Measurements from ENCODE around the gene VANGL1.

DNA sequence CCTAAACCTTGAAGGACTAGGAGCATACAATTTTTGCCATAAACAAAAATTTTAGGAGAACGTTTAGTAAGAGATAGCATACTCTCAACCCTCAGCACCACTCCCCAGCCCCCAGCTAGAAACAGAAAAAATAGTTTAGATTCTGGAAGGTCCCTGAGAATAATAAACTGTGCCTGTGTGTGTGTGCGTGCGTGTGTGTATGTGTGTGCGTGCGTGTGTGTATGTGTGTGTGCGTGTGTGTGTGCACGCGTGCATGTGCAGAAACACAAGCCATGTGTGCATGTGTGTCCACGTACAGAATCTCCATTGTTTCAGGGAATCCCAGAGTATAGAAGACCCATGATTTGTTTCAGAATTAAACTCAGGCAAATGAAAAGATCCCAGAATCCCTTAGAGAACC lies 64.2 kb downstream of the VANGL1 start:
- TF ChIP-seq ZBTB8A (CRISPR knock-in tag; IDR thresholded peaks at IDR 0.05; ENCODE audit: borderline replicate concordance, low read depth) (no peak), RFX3 (CRISPR knock-in tag; IDR thresholded peaks at IDR 0.05) (no peak), EZH2 (conservative IDR thresholded peaks at IDR 0.05; ENCODE audit: low read depth, low read length) (no peak), POLR2AphosphoS5 (IDR thresholded peaks at IDR 0.05; ENCODE audit: low read depth, low read length) (no peak), ZNF121 (CRISPR knock-in tag; IDR thresholded peaks at IDR 0.05) (no peak), CBX5 (CRISPR knock-in tag; IDR thresholded peaks at IDR 0.05; ENCODE audit: borderline replicate concordance) (no peak)
- TF ChIP-seq, protein P1, sequence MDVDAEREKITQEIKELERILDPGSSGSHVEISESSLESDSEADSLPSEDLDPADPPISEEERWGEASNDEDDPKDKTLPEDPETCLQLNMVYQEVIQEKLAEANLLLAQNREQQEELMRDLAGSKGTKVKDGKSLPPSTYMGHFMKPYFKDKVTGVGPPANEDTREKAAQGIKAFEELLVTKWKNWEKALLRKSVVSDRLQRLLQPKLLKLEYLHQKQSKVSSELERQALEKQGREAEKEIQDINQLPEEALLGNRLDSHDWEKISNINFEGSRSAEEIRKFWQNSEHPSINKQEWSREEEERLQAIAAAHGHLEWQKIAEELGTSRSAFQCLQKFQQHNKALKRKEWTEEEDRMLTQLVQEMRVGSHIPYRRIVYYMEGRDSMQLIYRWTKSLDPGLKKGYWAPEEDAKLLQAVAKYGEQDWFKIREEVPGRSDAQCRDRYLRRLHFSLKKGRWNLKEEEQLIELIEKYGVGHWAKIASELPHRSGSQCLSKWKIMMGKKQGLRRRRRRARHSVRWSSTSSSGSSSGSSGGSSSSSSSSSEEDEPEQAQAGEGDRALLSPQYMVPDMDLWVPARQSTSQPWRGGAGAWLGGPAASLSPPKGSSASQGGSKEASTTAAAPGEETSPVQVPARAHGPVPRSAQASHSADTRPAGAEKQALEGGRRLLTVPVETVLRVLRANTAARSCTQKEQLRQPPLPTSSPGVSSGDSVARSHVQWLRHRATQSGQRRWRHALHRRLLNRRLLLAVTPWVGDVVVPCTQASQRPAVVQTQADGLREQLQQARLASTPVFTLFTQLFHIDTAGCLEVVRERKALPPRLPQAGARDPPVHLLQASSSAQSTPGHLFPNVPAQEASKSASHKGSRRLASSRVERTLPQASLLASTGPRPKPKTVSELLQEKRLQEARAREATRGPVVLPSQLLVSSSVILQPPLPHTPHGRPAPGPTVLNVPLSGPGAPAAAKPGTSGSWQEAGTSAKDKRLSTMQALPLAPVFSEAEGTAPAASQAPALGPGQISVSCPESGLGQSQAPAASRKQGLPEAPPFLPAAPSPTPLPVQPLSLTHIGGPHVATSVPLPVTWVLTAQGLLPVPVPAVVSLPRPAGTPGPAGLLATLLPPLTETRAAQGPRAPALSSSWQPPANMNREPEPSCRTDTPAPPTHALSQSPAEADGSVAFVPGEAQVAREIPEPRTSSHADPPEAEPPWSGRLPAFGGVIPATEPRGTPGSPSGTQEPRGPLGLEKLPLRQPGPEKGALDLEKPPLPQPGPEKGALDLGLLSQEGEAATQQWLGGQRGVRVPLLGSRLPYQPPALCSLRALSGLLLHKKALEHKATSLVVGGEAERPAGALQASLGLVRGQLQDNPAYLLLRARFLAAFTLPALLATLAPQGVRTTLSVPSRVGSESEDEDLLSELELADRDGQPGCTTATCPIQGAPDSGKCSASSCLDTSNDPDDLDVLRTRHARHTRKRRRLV (CRISPR knock-in tag; IDR thresholded peaks at IDR 0.05): no peak
- TF ChIP-seq, protein P2, sequence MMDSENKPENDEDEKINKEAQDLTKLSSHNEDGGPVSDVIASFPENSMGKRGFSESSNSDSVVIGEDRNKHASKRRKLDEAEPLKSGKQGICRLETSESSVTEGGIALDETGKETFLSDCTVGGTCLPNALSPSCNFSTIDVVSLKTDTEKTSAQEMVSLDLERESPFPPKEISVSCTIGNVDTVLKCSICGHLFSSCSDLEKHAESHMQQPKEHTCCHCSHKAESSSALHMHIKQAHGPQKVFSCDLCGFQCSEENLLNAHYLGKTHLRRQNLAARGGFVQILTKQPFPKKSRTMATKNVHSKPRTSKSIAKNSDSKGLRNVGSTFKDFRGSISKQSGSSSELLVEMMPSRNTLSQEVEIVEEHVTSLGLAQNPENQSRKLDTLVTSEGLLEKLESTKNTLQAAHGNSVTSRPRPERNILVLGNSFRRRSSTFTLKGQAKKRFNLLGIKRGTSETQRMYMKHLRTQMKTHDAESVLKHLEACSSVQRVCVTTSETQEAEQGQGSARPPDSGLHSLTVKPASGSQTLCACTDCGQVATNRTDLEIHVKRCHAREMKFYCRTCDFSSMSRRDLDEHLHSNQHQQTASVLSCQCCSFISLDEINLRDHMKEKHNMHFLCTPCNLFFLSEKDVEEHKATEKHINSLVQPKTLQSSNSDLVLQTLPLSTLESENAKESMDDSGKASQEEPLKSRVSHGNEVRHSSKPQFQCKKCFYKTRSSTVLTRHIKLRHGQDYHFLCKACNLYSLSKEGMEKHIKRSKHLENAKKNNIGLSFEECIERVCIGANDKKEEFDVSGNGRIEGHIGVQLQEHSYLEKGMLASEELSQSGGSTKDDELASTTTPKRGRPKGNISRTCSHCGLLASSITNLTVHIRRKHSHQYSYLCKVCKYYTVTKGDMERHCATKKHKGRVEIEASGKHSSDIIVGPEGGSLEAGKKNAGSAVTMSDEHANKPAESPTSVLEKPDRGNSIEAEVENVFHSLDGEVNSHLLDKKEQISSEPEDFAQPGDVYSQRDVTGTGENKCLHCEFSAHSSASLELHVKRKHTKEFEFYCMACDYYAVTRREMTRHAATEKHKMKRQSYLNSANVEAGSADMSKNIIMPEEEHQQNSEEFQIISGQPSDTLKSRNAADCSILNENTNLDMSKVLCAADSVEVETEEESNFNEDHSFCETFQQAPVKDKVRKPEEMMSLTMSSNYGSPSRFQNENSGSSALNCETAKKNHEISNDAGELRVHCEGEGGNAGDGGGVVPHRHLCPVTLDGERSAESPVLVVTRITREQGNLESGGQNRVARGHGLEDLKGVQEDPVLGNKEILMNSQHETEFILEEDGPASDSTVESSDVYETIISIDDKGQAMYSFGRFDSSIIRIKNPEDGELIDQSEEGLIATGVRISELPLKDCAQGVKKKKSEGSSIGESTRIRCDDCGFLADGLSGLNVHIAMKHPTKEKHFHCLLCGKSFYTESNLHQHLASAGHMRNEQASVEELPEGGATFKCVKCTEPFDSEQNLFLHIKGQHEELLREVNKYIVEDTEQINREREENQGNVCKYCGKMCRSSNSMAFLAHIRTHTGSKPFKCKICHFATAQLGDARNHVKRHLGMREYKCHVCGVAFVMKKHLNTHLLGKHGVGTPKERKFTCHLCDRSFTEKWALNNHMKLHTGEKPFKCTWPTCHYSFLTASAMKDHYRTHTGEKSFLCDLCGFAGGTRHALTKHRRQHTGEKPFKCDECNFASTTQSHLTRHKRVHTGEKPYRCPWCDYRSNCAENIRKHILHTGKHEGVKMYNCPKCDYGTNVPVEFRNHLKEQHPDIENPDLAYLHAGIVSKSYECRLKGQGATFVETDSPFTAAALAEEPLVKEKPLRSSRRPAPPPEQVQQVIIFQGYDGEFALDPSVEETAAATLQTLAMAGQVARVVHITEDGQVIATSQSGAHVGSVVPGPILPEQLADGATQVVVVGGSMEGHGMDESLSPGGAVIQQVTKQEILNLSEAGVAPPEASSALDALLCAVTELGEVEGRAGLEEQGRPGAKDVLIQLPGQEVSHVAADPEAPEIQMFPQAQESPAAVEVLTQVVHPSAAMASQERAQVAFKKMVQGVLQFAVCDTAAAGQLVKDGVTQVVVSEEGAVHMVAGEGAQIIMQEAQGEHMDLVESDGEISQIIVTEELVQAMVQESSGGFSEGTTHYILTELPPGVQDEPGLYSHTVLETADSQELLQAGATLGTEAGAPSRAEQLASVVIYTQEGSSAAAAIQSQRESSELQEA (CRISPR knock-in tag; IDR thresholded peaks at IDR 0.05; ENCODE audit: not compliant biosample characterization): no peak
